ENCODE results near the gene SUSD1.

The SUSD1 gene

GRCh38 chr9:112112941-112113681 is 62.0 kb downstream of the SUSD1 start:
- no peak for TF ChIP-seq POU6F1 (CRISPR knock-in tag; IDR thresholded peaks at IDR 0.05; ENCODE audit: borderline replicate concordance, low read depth)
- no peak for TF ChIP-seq TOX (CRISPR knock-in tag; IDR thresholded peaks at IDR 0.05; ENCODE audit: borderline replicate concordance)
- no peak for TF ChIP-seq ZC3H10 (CRISPR knock-in tag; IDR thresholded peaks at IDR 0.05)
- no peak for TF ChIP-seq ESRRG (CRISPR knock-in tag; IDR thresholded peaks at IDR 0.05)
- no peak for TF ChIP-seq OSR1 (CRISPR knock-in tag; IDR thresholded peaks at IDR 0.05)
- TF ChIP-seq ZNF8 (CRISPR knock-in tag; IDR thresholded peaks at IDR 0.05) = no peak
- no peak for TF ChIP-seq PATZ1 (CRISPR knock-in tag; IDR thresholded peaks at IDR 0.05; ENCODE audit: borderline replicate concordance)
- TF ChIP-seq CSRNP3 (CRISPR knock-in tag; IDR thresholded peaks at IDR 0.05) = no peak
- no peak for TF ChIP-seq TCF4 (CRISPR knock-in tag; IDR thresholded peaks at IDR 0.05; ENCODE audit: borderline replicate concordance)
- no peak for TF ChIP-seq ISL1 (CRISPR knock-in tag; IDR thresholded peaks at IDR 0.05)
- no peak for TF ChIP-seq CSDC2 (CRISPR knock-in tag; IDR thresholded peaks at IDR 0.05)
- no peak for TF ChIP-seq CREB5 (CRISPR knock-in tag; IDR thresholded peaks at IDR 0.05; ENCODE audit: low read depth)
- no peak for TF ChIP-seq TSHZ2 (CRISPR knock-in tag; IDR thresholded peaks at IDR 0.05)
- no peak for TF ChIP-seq GLIS3 (CRISPR knock-in tag; IDR thresholded peaks at IDR 0.05)
- TF ChIP-seq ZNF565 (CRISPR knock-in tag; conservative IDR thresholded peaks at IDR 0.05; ENCODE audit: low read depth) = no peak
- TF ChIP-seq RARB (CRISPR knock-in tag; IDR thresholded peaks at IDR 0.05) = no peak
- TF ChIP-seq ZFP30 (CRISPR knock-in tag; IDR thresholded peaks at IDR 0.05) = no peak
- no peak for TF ChIP-seq ARNTL (CRISPR knock-in tag; IDR thresholded peaks at IDR 0.05; ENCODE audit: borderline replicate concordance, low read depth)
- peak; percentile 82 for ATAC-seq

- peak; percentile 84 for ATAC-seq
- TF ChIP-seq POU6F1 (CRISPR knock-in tag; IDR thresholded peaks at IDR 0.05; ENCODE audit: borderline replicate concordance, low read depth) (no peak), RARB (CRISPR knock-in tag; IDR thresholded peaks at IDR 0.05) (no peak), BACH2 (CRISPR knock-in tag; IDR thresholded peaks at IDR 0.05; ENCODE audit: borderline replicate concordance) (no peak), PPARA (CRISPR knock-in tag; IDR thresholded peaks at IDR 0.05; ENCODE audit: borderline replicate concordance) (no peak), CREB5 (CRISPR knock-in tag; IDR thresholded peaks at IDR 0.05; ENCODE audit: low read depth) (no peak), GLIS3 (CRISPR knock-in tag; IDR thresholded peaks at IDR 0.05) (no peak), ISL1 (CRISPR knock-in tag; IDR thresholded peaks at IDR 0.05) (no peak), TSHZ2 (CRISPR knock-in tag; IDR thresholded peaks at IDR 0.05) (no peak), ESRRG (CRISPR knock-in tag; IDR thresholded peaks at IDR 0.05) (no peak), SNAI2 (CRISPR knock-in tag; IDR thresholded peaks at IDR 0.05) (no peak), ZNF8 (CRISPR knock-in tag; IDR thresholded peaks at IDR 0.05) (no peak), ZNF565 (CRISPR knock-in tag; conservative IDR thresholded peaks at IDR 0.05; ENCODE audit: low read depth) (no peak), ZC3H10 (CRISPR knock-in tag; IDR thresholded peaks at IDR 0.05) (no peak), TCF4 (CRISPR knock-in tag; IDR thresholded peaks at IDR 0.05; ENCODE audit: borderline replicate concordance) (no peak)
These were observed 62.6 kb downstream of the SUSD1 start for GRCh38 chr9:112112519-112112918.
